Endothelial cell of umbilical vein (primary cell): Measurements from ENCODE around the gene ABCA9. TPM values are rescaled to one million over a fixed set of nuclear protein-coding genes. Genes with fewer than 3 reads are reported as not detected.

Experiments
- BruUV-seq: library from RNA; stranded (reverse); fragments of 400-500 nt; replicated peaks from 2 replicates; lab custom pipeline; 2021; lab: Mats Ljungman, UMichigan
- CTCF ChIA-PET: fragments of 300-600, 350-600 bp; sonication (Branson Sonifier 250); formaldehyde crosslinking; loops from one replicate; lab custom pipeline; 2021; ENCODE audit warnings: antibody characterized with exemption, inconsistent platforms; lab: Charles Lee
- POLR2A ChIA-PET: fragments of 300-600, 350-600 bp; sonication (Branson Sonifier 250); formaldehyde crosslinking; loops from one replicate; lab custom pipeline; 2021; ENCODE audit warnings: antibody characterized with exemption, inconsistent platforms; lab: Charles Lee
- DNase-seq: peaks from one replicate; pipeline ENCODE4 v3.0.0-alpha.2; 2011; ENCODE audit warnings: low read depth, low spot score
- FAIRE-seq: peaks from 2 replicates; lab custom pipeline; 2011; peaks lifted over from hg19 to GRCh38; lab: Jason Lieb, UNC
- H2AFZ ChIP-seq: 2 replicates; pipeline ENCODE4 v1.6.0; 2012; ENCODE audit warnings: low read depth, low read length, control low read depth, inconsistent platforms
- H3K27ac ChIP-seq: 2 replicates; pipeline ENCODE4 v1.5.1; 2011; ENCODE audit warnings: low read depth, mild to moderate bottlenecking, control low read depth, low read length, moderate library complexity; ENCODE audit not compliant: insufficient read depth
- H3K27me3 ChIP-seq, 2 experiments: 2 replicates each; pipeline versions ENCODE4 v1.6.0 to v1.6.1; 2011; ENCODE audit warnings: low read length in 2 of 2, mixed read lengths in 1 of 2; ENCODE audit not compliant: control insufficient read depth in 2 of 2, insufficient read depth in 2 of 2
- H3K36me3 ChIP-seq, 2 experiments: 2 replicates in 1 of 2; 3 replicates in 1 of 2; pipeline ENCODE4 v1.5.1; 2011; ENCODE audit warnings: low read length in 2 of 2, mild to moderate bottlenecking in 1 of 2, moderate library complexity in 1 of 2; ENCODE audit not compliant: control insufficient read depth in 2 of 2, insufficient read depth in 2 of 2; ENCODE audit errors: extremely low read depth in 1 of 2
- H3K4me1 ChIP-seq: 3 replicates; pipeline ENCODE4 v1.5.1; 2011; ENCODE audit warnings: mild to moderate bottlenecking, low read length; ENCODE audit not compliant: control insufficient read depth, insufficient read depth; ENCODE audit errors: extremely low read depth
- H3K4me2 ChIP-seq: 2 replicates; pipeline ENCODE4 v1.6.1; 2011; ENCODE audit warnings: low read length, control low read depth, mixed read lengths; ENCODE audit not compliant: insufficient read depth
- H3K4me3 ChIP-seq, 3 experiments: fragments of 200-600 bp in 1 of 3; sonication (generic), shearing (Covaris generic) in 1 of 3; replicated peaks in 1 of 3; 2 replicates each; pipeline ENCODE4 v1.5.1; 2011 to 2016; ENCODE audit warnings: control low read depth in 3 of 3, low read length in 3 of 3, mild to moderate bottlenecking in 2 of 3, inconsistent platforms in 1 of 3, low read depth in 1 of 3, moderate library complexity in 1 of 3; ENCODE audit not compliant: insufficient read depth in 1 of 3
- H3K79me2 ChIP-seq: 2 replicates; pipeline ENCODE4 v1.6.0; 2012; ENCODE audit warnings: low read length, inconsistent platforms; ENCODE audit not compliant: control insufficient read depth, insufficient read depth
- H3K9ac ChIP-seq: replicated peaks from 2 replicates; pipeline ENCODE3; 2011; ENCODE audit warnings: low read length, control low read depth; ENCODE audit not compliant: insufficient read depth; ENCODE audit errors: extremely low read depth
- H3K9me1 ChIP-seq: replicated peaks from 3 replicates; pipeline ENCODE4 v1.6.0; 2011; ENCODE audit warnings: mild to moderate bottlenecking, low read length; ENCODE audit not compliant: control insufficient read depth, insufficient read depth; ENCODE audit errors: extremely low read depth
- H3K9me3 ChIP-seq: replicated peaks from 2 replicates; pipeline ENCODE4 v1.5.1; 2012; ENCODE audit warnings: low read length, inconsistent platforms; ENCODE audit not compliant: control insufficient read depth, insufficient read depth
- H4K20me1 ChIP-seq: replicated peaks from 2 replicates; pipeline ENCODE3; 2011; ENCODE audit warnings: mild to moderate bottlenecking, low read length; ENCODE audit not compliant: control insufficient read depth, insufficient read depth; ENCODE audit errors: extremely low read depth
- JUN ChIP-seq: IDR thresholded peaks from 2 replicates; pipeline ENCODE4 v1.6.1; 2011; ENCODE audit warnings: borderline replicate concordance, low read depth; ENCODE audit not compliant: insufficient read length, insufficient read depth
- MYC ChIP-seq: IDR thresholded peaks from one replicate; pipeline ENCODE4 v1.6.1; 2011; ENCODE audit warnings: mild to moderate bottlenecking, low read depth, low read length
- POLR2A ChIP-seq: IDR thresholded peaks from 2 replicates; pipeline ENCODE4 v1.6.1; 2012; ENCODE audit warnings: low read depth, mild to moderate bottlenecking, control low read depth, low read length
- dilution Hi-C: fragments of 300-500 bp; cut with MboI; formaldehyde crosslinking; loops from one replicate; pipeline ENCODE4 v1.15.0; 2019; ENCODE audit warnings: low sequenced_read_pairs; ENCODE audit not compliant: extremely low pct_ligation_motif_present
- intact Hi-C: fragments of 100-400 bp; cut with micrococcal nuclease; formaldehyde crosslinking; loops from one replicate; pipeline ENCODE4 v1.10.0; 2022
- microRNA-seq: library from miRNA; unstranded; fragments of <30 nt; microRNA quantifications from one replicate; pipeline ENCODE4 v1.2.0, GENCODE V29; 2021; ENCODE audit warnings: borderline number of aligned reads, borderline replicate concordance
- polyA plus RNA-seq, 4 experiments: library from polyadenylated mRNA; depleted of rRNA in 3 of 4; stranded (reverse) in 3 of 4; unstranded in 1 of 4; fragments of >200 nt; gene quantifications; 2 replicates each; pipeline versions ENCODE4 v1.2.1 to v1.2.3, GENCODE V29; 2011 to 2012; ENCODE audit warnings: missing spikeins in 1 of 4
- small RNA-seq: library from RNA; depleted of rRNA; stranded (forward); fragments of <200 nt; gene quantifications from one replicate; pipeline ENCODE3, GENCODE V24; 2012; ENCODE audit warnings: low replicate concordance, low read depth; ENCODE audit not compliant: insufficient read depth, insufficient read length
- total RNA-seq: library from RNA; stranded (reverse); gene quantifications from 2 replicates; pipeline ENCODE4 v1.2.3, GENCODE V29; 2021
- TF ChIP-seq, protein P1 (sequence below), 2 donors: IDR thresholded peaks; 1 replicate in 1 of 2; 2 replicates in 1 of 2; pipeline ENCODE4 v1.5.1; 2011; ENCODE audit warnings: low read length in 2 of 2, mild to moderate bottlenecking in 2 of 2, moderate library complexity in 2 of 2, control low read depth in 1 of 2, inconsistent platforms in 1 of 2, low read depth in 1 of 2; ENCODE audit not compliant: insufficient read depth in 1 of 2; ENCODE audit errors: extremely low read depth in 1 of 2

ABCA9 gene
- total and polyA plus RNA-seq, 2 donors (not counting 3 experiments of a cell fraction or from before 2014, with no cell fraction given) = 2.7 to 7.7 TPM

DNA sequence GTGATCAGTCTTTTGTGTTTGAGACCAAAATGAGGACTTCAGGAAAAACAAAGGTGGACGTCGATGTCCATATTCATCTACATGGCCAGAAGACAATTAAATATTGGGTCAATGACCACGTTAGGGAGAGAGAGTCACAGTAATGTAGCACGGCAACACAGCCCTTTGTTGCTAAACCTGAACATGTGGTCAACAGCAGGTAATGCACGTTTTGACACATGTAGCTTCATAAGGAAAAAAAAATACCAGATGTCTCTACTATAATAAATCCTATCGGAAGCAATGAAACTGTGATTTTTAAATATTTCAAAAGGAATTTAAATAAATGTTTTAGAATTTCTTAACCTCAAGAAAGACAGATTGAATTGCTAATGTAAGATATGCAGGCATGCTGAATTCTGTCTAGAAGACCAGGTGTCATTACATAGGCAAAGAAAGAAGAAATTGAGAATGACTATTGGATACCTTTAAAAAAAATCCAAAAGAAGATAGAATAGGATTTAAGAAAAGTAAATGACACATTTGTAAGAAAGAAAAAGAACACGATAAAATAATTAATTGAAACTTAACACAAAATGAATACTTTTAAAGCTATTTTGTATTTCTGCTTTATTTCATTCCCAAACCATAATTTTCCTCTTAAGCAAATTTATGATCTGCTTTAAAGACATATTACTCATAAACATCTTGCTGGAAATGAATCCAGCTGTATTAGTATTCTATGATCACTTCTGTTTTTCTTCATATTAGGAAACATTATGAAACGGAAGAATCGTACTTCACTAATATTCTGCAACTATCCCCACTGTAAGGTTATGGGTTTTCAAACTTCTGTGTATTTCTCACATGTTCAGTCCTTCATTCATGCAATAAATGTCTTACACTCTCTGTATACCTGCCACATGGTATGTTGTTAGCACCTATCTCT lies 135.7 kb downstream of the ABCA9 start:
- no peak overlapping the region for H3K4me2 ChIP-seq
- dilution Hi-C loops (no loop called here), intact Hi-C loops (no loop called here)
- FAIRE-seq (no peak), DNase-seq (no peak)
- no peak overlapping the region for H3K4me3 ChIP-seq
- H3K27ac ChIP-seq = no peak overlapping the region
- H3K4me1 ChIP-seq = peaks cover 17% of the 10 kb centered on the region
- H4K20me1 ChIP-seq = no peaks in the 10 kb centered on the region
- no peaks in the 10 kb centered on the region for H3K27me3 ChIP-seq
- no TSS peak for BruUV-seq
- H3K79me2 ChIP-seq = no peaks in the 10 kb centered on the region
- no peaks in the 10 kb centered on the region for H3K9me1 ChIP-seq
- H2AFZ ChIP-seq = no peak overlapping the region
- H3K9me3 ChIP-seq = no peaks in the 10 kb centered on the region
- no peak for TF ChIP-seq MYC
- TF ChIP-seq POLR2A = no peak
- TF ChIP-seq JUN = no peak
- TF ChIP-seq, protein P1, sequence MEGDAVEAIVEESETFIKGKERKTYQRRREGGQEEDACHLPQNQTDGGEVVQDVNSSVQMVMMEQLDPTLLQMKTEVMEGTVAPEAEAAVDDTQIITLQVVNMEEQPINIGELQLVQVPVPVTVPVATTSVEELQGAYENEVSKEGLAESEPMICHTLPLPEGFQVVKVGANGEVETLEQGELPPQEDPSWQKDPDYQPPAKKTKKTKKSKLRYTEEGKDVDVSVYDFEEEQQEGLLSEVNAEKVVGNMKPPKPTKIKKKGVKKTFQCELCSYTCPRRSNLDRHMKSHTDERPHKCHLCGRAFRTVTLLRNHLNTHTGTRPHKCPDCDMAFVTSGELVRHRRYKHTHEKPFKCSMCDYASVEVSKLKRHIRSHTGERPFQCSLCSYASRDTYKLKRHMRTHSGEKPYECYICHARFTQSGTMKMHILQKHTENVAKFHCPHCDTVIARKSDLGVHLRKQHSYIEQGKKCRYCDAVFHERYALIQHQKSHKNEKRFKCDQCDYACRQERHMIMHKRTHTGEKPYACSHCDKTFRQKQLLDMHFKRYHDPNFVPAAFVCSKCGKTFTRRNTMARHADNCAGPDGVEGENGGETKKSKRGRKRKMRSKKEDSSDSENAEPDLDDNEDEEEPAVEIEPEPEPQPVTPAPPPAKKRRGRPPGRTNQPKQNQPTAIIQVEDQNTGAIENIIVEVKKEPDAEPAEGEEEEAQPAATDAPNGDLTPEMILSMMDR (IDR thresholded peaks at IDR 0.05; ENCODE audit: extremely low read depth in 1 of 2, insufficient read depth in 1 of 2, low read depth in 1 of 2, low read length in 2 of 2) = no peak
- ChIA-PET CTCF (interaction anchor here (0.9 to 1.2 kb wide), 2 partner anchors 8 to 12 kb away, joined by 3 to 4 read pairs; no protein-coding TSS in a partner anchor), POLR2A (no interaction called here)
- no peak overlapping the region for H3K9ac ChIP-seq
- no peaks in the 10 kb centered on the region for H3K36me3 ChIP-seq

Small RNA genes within 50 kb of the gene (microRNA-seq; reads per million reads assigned to microRNA genes)
- gene MIR4524A (not detected), gene MIR4524B (not detected)

Small RNA genes within 50 kb of the gene (small RNA-seq; reads per million reads assigned to genes)
- not detected for gene MIR4524B

Other genes with a start within 250 kb of the ABCA9 start
- gene ABCA8, start 105.5 kb downstream of the ABCA9 start, total RNA-seq = 0.60 and 1.7 TPM in 2 replicates
- 0.89 and 0.99 TPM in 2 replicates for gene ABCA8, start 105.5 kb downstream of the ABCA9 start, polyA plus RNA-seq
- 16.8 and 30.5 TPM in 2 replicates for gene ABCA6, start 81.0 kb upstream of the ABCA9 start, total RNA-seq
- 8.2 and 11.3 TPM in 2 replicates for gene ABCA6, start 81.0 kb upstream of the ABCA9 start, polyA plus RNA-seq
- gene ABCA10, start 167.9 kb upstream of the ABCA9 start, total RNA-seq = 1.7 and 2.1 TPM in 2 replicates
- 0.22 and 0.41 TPM in 2 replicates for gene ABCA10, start 167.9 kb upstream of the ABCA9 start, polyA plus RNA-seq